Kidney capillary endothelial cell (primary cell): ENCODE measurements around the gene CHAD.
"Not testable (repeated sequence)": the region's sequence is repeated elsewhere in the genome, so short reads cannot be mapped to it uniquely, and the experiment has no call there.

Source experiments
- DNase-seq: peaks from one replicate; pipeline ENCODE4 v3.0.0-alpha.2; 2018; ENCODE audit warnings: low spot score

The CHAD gene

GRCh38 chr17:50473901-50474300, 5.2 kb upstream of the CHAD start:
- no peak for DNase-seq

GRCh38 chr17:50472761-50473161, 4.1 kb upstream of the CHAD start:
- DNase-seq, result not testable (repeated sequence)

- DNase-seq, result no peak
Observed at GRCh38 chr17:50472286-50472685, 3.6 kb upstream of the CHAD start.

- no peak for DNase-seq
Observed at GRCh38 chr17:50471009-50471905, 2.6 kb upstream of the CHAD start.

- no peak for DNase-seq
Observed at GRCh38 chr17:50470426-50470825, 1.7 kb upstream of the CHAD start.

- no peak for DNase-seq
Observed at GRCh38 chr17:50469671-50470305, 1.1 kb upstream of the CHAD start.

GRCh38 chr17:50469208-50469605, 527 bp upstream of the CHAD start:
- DNase-seq, result no peak

- no peak for DNase-seq
Observed at GRCh38 chr17:50467855-50468303, 801 bp downstream of the CHAD start.

GRCh38 chr17:50467114-50467854, 1.4 kb downstream of the CHAD start:
- DNase-seq, result no peak

- no peak for DNase-seq
Observed at GRCh38 chr17:50466371-50467113, 2.1 kb downstream of the CHAD start.

GRCh38 chr17:50465635-50466034, 3.0 kb downstream of the CHAD start:
- DNase-seq, result no peak

GRCh38 chr17:50465171-50465570, 3.5 kb downstream of the CHAD start:
- DNase-seq, result no peak

GRCh38 chr17:50464736-50465135, 3.9 kb downstream of the CHAD start:
- no peak for DNase-seq

GRCh38 chr17:50464121-50464520, 4.6 kb downstream of the CHAD start:
- no peak for DNase-seq

GRCh38 chr17:50462446-50462845, 6.2 kb downstream of the CHAD start:
- no peak for DNase-seq

- no peak for DNase-seq
Observed at GRCh38 chr17:50461550-50462132, 7.0 kb downstream of the CHAD start.

GRCh38 chr17:50460831-50461526, 7.7 kb downstream of the CHAD start:
- DNase-seq, result no peak

GRCh38 chr17:50459756-50460155, 8.9 kb downstream of the CHAD start:
- no peak for DNase-seq

- no peak for DNase-seq
Observed at GRCh38 chr17:50458701-50459676, 9.7 kb downstream of the CHAD start.

GRCh38 chr17:50458270-50458669, 10.4 kb downstream of the CHAD start:
- DNase-seq, result no peak
